Nephron (organoid): ENCODE results near the gene PVRIG.
A peak's percentile ranks its signal among the peaks of the same experiment; 100 is the strongest.
"Not testable (repeated sequence)": the region's sequence is repeated elsewhere in the genome, so short reads cannot be mapped to it uniquely, and the experiment has no call there.

ENCODE experiments used
- H3K27ac Mint-ChIP-seq, 3 experiments: 2 replicates each; pipeline ENCODE4 v1.8.0; 2020; ENCODE audit warnings: mixed read lengths in 3 of 3, mild to moderate bottlenecking in 2 of 3, moderate library complexity in 1 of 3
- H3K27me3 Mint-ChIP-seq: 2 replicates; pipeline ENCODE4 v1.8.0; 2021; ENCODE audit warnings: low read depth, mild to moderate bottlenecking, moderate library complexity, mixed read lengths
- H3K36me3 Mint-ChIP-seq: 2 replicates; pipeline ENCODE4 v1.8.0; 2020; ENCODE audit warnings: low read depth, mixed read lengths
- H3K4me1 Mint-ChIP-seq: 2 replicates; pipeline ENCODE4 v1.8.0; 2020; ENCODE audit warnings: mixed read lengths
- H3K4me3 Mint-ChIP-seq, 3 experiments: 2 replicates each; pipeline ENCODE4 v1.8.0; 2020; ENCODE audit warnings: mild to moderate bottlenecking in 3 of 3, mixed read lengths in 3 of 3, moderate library complexity in 2 of 3
- H3K9me3 Mint-ChIP-seq: 2 replicates; pipeline ENCODE4 v1.8.0; 2020; ENCODE audit warnings: mixed read lengths
- CTCF ChIP-seq, 3 experiments: fragments of 200-600 bp; sonication (generic); IDR thresholded peaks; one replicate each; pipeline ENCODE4 v1.5.0; 2021; ENCODE audit warnings: antibody characterized with exemption in 3 of 3; ENCODE audit not compliant: unreplicated experiment in 3 of 3

The PVRIG gene

GRCh38 chr7:100219801-100220585, at the start of gene PVRIG:
Gene PVRIG (plus strand): TSS chr7:100219949. CDS start chr7:100219971, 22 bp downstream.
- H3K4me3 Mint-ChIP-seq, H3K36me3 Mint-ChIP-seq, H3K9me3 Mint-ChIP-seq, H3K27ac Mint-ChIP-seq, H3K27me3 Mint-ChIP-seq: not testable (repeated sequence)
- H3K4me1 Mint-ChIP-seq = peaks cover 20% of the 10 kb centered on the region

DNA sequence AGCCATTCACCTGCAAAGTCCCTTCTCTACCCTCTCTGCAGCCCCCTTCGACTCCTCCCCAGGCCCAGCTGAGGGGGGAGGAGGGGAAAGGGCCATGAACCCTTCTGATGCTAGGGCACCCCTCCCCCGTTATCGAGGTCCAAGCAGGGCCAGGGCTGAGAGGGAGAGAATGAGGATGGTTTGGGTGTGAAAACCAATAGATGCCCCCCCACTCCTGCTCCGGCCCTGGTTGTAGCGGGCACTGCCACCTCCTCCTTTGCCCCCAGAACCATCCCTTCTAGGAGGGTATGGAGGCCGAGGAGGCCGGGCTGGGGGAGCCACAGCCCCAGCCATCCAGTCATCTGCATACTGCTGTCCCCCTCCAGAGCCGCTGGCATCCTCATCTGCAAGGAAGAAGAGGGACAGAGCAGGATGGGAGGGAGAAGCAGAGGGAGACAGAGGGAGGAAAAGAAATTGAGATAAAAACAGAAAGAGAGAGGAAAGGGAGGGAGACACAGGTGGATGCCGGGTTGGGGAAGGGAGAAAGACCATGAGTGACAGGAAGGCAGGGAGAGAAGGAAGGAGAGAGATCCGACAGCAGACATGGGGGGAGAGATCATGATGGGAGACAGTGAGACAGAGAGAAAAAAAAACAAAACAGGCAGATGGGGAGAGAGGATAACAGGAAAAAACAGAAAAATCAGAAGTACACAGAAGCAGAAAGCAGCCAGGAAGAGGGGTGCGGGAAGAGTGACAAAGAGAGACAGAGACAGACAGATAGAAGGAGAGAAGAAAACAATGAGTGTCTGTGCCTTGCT, 49.5 kb upstream of the PVRIG start:
- Mint-ChIP-seq H3K4me3 (peak overlapping the region; percentile 71 to 79 (median 71)), H3K9me3 (no peaks in the 10 kb centered on the region), H3K27me3 (peaks cover 43% of the 10 kb centered on the region), H3K27ac (peak overlapping the region; percentile 17 to 75 (median 23)), H3K4me1 (peaks cover 38% of the 10 kb centered on the region), H3K36me3 (peaks cover 13% of the 10 kb centered on the region)
- no peak for TF ChIP-seq CTCF (IDR thresholded peaks at IDR 0.05; ENCODE audit: unreplicated experiment in 3 of 3)

DNA sequence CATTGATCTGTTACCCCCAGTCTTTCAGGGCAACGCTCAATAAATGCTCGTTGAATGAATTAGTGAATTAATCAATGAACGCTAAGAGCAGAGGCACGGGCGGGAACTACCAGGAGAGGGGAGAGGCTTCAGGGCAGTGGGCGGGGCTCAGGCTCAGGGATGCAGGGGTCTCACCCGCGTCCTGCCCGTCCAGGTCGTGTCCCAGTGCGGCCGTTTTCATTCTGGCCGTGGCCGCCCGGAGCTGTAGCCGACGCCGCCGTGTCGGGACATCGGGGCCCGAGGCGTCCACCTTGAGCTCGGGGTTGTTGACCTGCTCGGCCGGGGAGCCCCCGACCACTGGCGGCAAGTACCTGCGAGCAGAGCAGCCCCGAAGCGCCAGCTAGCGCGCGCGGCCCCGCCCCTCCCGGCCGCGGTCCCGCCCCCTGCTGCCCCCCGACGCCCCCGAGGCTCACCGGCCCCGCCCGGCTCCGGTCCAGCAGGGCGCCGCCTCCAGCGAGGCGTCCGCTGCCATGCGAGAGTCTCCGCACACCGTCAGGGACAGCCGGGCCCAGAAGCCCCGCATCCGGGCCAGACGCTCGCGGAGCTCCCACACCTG, 48.6 kb upstream of the PVRIG start:
- peaks cover 39% of the 10 kb centered on the region for H3K4me1 Mint-ChIP-seq
- H3K36me3 Mint-ChIP-seq = peaks cover 13% of the 10 kb centered on the region
- H3K27ac Mint-ChIP-seq = peak overlapping the region in 2 of 3 experiments; percentile 23 to 75
- TF ChIP-seq CTCF (IDR thresholded peaks at IDR 0.05; ENCODE audit: unreplicated experiment in 3 of 3) = no peak
- H3K4me3 Mint-ChIP-seq = peak overlapping the region; percentile 71 to 79 (median 71)
- peaks cover 39% of the 10 kb centered on the region for H3K27me3 Mint-ChIP-seq
- H3K9me3 Mint-ChIP-seq = no peaks in the 10 kb centered on the region

- H3K4me3 Mint-ChIP-seq = peak overlapping the region; percentile 74 to 84 (median 77)
- H3K36me3 Mint-ChIP-seq = peaks cover 13% of the 10 kb centered on the region
- H3K9me3 Mint-ChIP-seq = no peaks in the 10 kb centered on the region
- H3K27me3 Mint-ChIP-seq = peaks cover 37% of the 10 kb centered on the region
- H3K27ac Mint-ChIP-seq = peak overlapping the region in 1 of 3 experiments; percentile 42
- no peak for TF ChIP-seq CTCF (IDR thresholded peaks at IDR 0.05; ENCODE audit: unreplicated experiment in 3 of 3)
- H3K4me1 Mint-ChIP-seq = peaks cover 33% of the 10 kb centered on the region
Measured at GRCh38 chr7:100171840-100172239, 47.9 kb upstream of the PVRIG start.

DNA sequence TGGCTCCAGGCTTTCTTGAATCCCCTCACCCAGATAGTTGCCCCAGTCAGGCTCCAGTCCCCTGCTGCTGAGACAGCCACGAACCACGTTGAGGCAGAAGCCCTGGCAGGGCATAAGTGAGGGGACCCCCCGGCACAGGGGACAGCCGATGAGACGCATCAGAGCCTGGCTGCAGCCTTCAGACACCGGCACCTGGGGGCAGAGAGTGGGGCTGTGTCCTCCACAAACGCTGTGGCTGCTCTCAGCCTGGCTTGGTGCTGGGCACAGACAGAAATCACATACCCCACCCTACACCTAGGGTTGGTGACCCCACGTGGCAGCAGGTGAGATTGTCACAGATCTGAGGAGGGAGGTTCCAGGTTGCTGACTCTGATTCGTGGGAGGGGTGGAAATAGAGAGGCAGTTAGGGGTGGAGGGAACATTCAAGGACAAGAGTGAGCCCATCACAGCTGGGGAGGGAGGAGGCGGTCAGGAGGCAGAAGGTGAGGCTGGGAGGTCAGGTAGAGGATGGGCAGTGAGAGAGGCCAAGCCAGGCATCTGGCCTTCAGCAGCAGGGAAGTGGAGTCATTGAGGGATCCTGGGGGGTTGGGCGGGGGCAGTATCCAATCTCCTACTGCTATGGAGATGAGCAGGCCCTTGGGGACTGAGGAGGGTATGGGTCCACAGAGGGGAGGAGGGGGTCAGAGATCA, 45.8 kb upstream of the PVRIG start:
- Mint-ChIP-seq H3K4me1 (peaks cover 12% of the 10 kb centered on the region), H3K9me3 (no peaks in the 10 kb centered on the region), H3K27me3 (peaks cover 23% of the 10 kb centered on the region), H3K36me3 (peaks cover 13% of the 10 kb centered on the region), H3K4me3 (peak overlapping the region; percentile 12 to 61 (median 46)), H3K27ac (no peak overlapping the region)
- TF ChIP-seq CTCF (IDR thresholded peaks at IDR 0.05; ENCODE audit: unreplicated experiment in 3 of 3) = no peak
